GM19099 (cell line): ENCODE measurements around the gene MICOS13.

Experiments used
- POLR2A ChIP-seq: IDR thresholded peaks from 3 replicates; pipeline ENCODE4 v1.6.1; 2011; ENCODE audit warnings: low read depth; ENCODE audit not compliant: insufficient read length; ENCODE audit errors: extremely low read depth

MICOS13 gene

DNA sequence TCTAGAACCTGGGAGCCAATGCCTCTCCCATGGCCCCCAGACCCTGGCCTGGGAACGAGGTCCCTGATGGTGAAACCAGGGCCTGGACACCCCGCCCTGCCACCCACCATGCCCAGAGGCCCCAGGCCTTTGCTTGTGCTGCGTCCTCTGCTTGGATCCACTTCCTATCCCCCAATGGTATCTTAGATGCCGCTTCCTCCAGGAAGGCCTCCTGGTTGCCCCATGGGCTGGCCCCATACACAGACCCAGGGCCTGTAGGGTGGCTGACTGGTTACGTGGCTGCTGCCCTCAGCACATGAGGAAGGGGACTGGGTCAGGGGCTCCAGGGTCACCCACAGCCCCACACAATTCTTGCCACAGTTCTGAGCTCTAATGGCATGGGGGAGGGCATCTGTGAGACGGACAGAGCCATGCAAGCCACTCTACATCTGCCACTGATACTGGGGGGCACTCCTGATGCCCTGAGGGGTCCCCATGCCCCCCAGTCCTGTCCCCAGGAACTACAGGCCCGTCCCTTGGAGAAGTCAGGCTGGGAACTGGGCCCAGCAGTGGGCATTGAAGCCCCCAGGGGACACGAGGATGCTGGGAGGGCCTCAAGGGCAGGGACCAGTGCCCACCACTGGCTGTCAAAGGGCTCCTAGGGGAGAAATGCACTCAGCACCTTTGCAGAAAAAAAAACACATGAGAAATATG is 14.8 kb upstream of the MICOS13 start:
- no peak for TF ChIP-seq POLR2A

DNA sequence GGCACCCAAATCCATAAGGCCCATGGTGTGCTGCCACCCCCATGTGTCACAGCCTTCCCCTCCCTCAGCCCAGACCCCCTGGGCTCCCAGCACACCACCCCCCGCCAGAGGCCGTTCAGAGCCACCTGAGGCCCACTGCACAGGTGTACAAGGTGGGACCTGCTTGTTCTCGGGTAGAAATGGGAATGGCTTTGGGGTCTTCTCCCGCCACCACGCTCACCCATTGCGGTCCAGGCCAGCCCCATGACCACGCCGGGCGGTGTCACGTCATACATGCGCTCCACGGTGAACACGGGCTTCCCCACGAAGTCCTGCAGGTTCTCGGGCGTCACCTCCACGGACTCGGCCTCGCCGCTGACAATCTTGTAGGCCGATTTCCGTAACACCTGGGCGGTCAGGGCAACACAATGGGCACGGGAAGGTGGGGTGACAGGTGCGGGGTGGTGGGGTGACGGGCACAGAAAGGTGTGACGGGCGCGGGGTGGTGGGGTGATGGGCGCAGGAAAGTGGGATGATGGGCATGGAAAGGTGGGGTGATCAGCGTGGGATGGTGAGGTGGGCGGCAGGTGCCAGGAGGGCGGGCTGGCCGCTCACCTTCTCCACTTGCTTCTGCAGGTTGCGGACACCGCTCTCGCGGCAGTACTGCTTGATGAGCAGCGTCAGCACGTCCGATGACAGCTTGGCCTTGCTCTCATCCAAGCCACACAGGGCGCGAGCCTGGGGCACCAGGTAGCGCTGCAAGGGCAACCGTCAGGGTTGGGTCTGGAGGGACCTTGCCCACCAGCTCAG is 14.0 kb upstream of the MICOS13 start:
- no peak for TF ChIP-seq POLR2A

DNA sequence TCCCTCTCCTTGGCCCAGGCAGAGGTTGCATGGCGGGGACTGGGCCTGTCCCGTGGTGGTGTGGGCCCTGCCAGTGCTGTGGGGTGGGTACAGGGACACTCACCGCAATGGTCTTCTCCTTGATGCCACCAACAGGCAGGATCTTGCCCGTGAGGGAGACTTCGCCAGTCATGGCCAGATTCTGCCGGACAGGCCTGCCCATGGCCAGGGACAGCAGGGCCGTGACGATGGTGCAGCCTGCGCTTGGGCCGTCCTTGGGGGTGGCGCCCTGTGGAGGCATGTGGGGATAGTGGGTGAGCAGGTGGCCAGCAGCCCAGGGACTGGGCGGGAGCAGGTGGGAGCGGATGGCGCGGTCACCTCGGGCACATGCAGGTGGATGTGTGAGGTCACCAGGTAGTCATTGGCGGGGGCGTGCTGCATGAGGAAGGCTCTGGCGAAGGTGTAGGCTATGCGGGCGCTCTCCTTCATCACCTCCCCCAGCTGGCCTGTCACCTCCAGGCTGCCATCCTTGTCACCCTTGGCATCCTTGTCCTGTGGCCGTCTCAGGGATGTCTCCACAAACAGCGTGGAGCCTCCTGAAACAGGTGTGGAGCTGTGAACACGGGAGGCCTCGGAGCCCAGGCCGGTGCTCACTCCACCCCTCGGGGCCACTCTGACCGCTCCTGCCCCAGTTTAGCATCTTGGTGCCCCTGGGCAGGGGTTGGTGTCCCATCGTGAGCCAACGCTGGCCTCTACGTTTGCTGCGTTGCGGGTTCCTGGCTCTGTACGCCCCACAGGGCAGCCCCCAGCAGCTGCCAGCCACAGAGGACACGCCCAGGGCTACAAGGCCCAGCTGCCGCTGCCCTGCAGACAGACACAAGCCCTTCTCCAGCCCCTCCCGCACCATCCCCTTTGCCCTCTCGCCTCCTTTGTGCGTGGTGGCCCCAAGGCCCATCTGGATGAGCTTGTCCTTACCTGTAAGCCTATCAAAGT is 13.2 kb upstream of the MICOS13 start:
- TF ChIP-seq POLR2A = peak; percentile 24

DNA sequence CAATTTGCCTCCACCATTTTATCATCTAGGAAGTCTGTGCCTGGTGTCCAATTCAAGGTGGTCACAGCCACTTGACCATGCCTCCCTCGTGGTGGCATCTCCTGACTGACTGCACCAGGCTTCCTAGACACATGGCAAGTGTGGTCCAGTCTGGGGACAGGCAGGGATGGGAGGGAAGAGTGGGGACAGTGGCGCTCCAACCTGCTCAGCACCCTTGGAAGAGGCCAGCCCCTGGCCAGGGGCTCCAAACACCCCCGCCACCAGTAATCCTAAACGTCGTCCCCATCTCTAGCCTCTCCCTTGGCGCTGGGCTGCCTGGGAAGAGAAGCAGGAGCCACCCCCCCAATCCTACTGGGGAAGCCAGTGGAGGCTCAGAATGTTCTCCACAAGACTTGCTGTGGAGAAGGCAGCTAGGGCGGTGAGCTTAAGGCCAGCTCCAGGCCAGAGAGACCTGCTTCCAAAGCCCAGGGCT is 12.4 kb upstream of the MICOS13 start:
- TF ChIP-seq POLR2A = no peak

DNA sequence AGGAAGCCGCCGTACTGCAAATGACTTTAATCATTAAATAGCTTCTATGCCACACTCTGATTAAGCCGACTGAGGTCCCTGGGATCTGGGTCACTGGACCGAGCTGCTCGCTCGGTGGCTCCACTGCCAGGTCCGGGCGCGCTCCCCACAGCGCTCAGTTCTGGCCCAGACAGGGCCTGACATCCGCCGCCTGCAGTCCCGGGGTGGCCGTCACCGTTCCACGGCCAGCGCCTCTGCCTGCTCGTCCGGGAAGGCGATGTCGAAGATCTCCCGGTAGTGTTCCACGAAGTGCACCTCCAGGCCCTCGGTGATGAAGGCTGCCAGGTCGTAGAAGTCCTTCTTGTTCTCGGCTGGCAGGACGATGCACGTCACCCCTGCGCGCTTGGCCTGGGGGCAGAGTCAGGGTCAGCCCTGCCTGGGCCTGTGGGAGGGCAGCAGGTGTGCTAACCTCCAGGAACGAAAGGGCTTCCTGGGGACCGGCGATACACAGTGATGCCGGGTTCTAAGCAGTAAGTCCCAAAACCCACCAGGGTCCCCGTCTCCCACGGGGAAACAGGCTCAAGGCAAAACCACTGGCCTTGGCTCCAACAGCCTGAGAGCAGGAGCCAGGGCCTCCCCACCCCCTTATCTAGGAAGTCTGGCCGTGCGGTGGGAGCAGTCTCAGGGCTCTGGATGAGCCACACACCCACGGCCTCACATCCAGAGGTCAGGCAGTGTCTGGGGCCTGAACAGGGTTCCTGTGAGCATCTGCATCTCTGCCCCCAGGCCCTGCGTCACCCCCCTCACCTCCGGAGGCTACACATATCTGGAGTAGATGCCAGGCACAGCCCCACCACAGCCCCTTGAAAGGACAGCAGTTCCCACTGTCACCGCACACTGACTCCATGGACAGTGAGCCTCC is 11.8 kb upstream of the MICOS13 start:
- TF ChIP-seq POLR2A = no peak

DNA sequence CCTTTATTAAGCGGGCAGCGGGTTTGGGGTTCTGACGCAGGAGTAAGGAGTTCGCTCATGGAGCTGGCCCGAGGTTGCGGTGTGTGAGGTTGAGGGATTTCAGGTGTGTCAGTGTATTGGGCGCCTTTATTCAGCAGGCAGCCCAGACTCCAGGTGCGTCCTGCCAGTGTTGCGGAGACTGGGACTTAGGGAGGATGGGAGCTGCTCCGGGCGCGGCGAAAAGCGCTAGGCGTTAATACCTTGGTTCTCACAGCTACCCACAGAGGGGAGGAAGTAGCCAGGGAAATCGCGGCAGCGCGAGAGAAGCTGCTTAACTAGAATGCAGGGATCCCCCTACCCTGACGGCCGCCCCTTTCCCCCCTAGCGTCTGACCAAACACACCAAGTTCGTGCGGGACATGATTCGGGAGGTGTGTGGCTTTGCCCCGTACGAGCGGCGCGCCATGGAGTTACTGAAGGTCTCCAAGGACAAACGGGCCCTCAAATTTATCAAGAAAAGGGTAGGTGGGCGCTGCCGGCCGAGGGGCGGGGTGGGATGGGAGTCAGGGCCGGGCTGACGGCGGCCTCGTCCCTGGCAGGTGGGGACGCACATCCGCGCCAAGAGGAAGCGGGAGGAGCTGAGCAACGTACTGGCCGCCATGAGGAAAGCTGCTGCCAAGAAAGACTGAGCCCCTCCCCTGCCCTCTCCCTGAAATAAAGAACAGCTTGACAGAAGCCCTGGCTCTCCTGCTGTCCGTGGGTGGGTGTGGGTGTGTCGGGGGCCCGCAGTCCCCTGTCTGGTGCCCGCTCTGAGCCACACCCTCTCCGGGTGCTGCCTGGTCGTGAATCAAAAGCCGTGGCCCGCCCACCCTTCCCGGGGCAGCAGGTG is 10.9 kb upstream of the MICOS13 start:
- TF ChIP-seq POLR2A = peak; percentile 31

DNA sequence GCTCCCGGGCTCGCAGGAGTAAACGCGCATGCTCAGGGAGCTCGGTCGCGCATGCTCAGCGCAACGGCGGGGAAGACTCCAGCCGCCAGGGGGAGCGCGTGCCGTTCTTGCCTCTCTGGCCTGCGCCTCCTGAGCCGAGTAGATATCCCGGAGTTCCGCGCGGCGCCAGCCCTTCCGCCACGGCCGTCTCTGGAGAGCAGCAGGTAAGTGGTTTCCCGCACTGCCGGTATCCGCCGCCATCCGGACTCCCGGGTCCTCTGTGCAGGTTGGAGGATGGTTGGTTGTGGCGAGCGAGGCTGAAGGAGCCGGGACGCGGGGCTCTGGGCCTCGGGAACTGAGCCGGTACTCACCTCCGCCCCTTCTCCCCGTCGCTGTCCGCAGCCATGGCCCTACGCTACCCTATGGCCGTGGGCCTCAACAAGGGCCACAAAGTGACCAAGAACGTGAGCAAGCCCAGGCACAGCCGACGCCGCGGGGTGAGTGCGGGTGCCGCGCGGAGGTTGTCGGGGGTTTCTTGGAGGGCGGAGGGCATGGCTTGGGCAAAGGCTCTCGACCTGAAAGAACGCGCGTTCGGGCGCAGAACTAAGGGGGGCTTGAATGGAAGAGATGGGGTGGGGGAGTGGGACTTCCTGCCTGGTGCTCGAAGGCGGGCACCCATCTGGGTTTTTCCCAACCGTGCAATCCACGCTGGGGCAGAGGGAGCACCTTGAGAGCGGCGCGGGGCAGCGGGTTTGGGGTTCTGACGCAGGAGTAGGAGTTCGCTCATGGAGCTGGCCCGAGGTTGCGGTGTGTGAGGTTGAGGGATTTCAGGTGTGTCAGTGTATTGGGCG is 10.0 kb upstream of the MICOS13 start, which contains the start of gene RPL36:
Gene RPL36, plus strand, starts transcription at position 171 of the 830 bp plus-strand sequence. Its CDS starts 213 bp downstream, at position 384.
- peak; percentile 99 for TF ChIP-seq POLR2A

DNA sequence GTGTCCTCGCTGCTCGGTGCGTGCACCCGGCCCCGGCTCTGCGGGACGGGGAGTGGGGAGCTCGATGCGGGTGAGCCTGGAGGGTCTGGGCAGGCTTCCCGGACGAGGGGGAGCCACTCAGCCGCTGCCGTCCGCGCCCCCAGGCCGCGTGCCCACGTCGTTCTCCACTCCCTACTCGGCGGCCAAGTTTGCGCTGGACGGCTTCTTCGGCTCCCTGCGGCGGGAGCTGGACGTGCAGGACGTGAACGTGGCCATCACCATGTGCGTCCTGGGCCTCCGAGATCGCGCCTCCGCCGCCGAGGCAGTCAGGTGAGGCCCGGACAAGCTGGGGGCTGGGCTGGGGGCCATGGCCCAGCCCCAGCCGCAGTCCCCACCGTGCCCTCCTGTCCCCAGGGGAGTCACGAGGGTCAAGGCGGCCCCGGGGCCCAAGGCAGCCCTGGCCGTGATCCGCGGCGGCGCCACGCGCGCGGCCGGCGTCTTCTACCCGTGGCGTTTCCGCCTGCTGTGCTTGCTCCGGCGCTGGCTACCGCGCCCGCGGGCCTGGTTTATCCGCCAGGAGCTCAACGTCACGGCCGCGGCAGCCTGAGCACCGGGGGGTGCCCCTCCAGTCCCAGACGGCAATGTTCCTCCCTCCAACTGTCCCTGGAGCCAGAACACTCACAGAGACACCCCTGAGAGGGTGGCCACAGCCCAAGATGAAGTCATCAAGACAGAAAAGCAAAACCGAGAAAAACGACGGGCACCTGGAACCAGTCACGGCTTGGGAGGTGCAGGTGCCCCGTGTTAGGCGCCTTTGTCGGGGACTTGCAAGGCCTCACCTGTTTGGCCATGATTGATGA is 7.3 kb upstream of the MICOS13 start:
- TF ChIP-seq POLR2A = no peak

DNA sequence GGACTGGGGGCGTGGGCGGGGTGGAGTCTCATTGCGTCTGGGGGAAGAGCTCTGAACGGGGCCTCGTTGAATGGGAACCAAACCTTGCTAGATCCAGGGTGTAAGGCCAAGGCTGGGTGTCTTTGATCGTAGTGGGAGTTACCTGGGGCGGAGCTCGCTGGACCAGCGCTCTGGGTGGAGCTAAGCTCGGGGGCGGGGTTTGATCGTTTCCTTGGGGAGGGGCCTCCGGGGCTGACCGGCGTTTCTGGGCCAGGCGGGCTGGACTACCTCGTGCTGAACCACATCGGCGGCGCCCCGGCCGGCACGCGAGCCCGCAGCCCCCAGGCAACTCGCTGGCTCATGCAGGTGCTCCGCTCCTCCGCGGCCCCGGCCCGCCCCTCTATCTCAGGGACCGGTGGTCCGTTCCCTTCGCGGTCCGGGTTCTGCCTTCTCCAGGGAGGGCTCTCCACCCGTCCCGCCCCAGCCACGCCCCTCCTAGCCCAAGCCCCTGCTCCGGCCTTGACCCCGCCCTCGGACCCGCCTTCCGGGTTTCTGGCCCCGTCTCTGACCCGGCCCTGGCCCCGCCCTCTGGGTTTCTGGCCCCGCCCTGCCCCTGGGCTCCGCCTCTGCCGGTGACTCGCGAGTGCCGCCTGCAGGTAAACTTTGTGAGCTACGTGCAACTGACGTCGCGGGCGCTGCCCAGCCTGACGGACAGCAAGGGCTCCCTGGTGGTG is 6.5 kb upstream of the MICOS13 start:
- TF ChIP-seq POLR2A = peak; percentile 60

DNA sequence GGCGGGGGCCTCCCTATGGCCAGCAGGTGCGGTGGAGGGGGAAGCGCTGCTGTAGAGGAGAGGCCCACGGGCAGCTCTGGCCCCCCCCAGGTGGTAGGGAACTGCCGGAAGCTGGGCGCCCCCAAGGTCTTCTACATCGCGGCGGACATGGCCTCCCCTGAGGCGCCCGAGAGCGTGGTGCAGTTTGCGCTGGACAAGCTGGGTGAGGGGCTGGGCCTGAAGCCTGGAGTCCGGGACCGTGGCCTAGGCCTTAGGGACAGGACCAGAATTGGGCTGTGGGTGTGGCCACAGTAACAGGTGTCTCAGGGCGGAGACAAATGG is 6.0 kb upstream of the MICOS13 start:
- TF ChIP-seq POLR2A = no peak

DNA sequence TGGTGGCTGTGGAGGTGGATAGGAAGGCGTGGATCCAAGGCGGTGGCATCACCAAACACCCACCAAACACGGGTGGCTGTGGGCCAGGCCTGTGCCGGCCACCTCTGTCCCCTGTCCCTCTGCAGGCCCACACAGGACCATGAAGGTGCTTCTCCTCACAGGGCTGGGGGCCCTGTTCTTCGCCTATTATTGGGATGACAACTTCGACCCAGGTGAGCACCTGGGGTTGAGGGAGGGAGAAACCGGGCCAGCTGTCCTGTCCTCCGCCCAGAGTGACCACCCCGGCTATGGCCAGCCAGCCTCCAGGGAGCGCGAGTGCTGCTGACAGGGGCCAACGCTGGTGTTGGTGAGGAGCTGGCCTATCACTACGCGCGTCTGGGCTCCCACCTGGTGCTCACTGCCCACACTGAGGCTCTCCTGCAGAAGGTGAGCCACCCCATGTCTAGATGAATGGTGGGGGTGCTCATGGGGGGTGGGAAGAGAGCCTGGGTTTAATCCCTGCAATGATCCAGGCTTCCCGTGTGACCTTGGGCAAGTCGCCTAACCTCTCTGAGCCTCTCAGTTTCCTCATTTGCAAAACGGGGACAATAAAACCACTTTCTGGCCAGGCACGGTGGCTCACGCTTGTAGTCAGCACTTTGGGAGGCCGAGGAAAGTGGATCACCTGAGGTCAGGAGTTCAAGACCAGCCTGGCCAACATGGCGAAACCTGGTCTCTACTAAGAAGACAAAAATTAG is 4.5 kb upstream of the MICOS13 start:
- no peak for TF ChIP-seq POLR2A
